Loucy (cell line): Measurements from ENCODE around the gene PKNOX2.

Experiments used
- H2AFZ ChIP-seq: fragments of 200-600 bp; sonication (generic); 2 replicates; pipeline ENCODE4 v1.6.0; 2016; ENCODE audit warnings: antibody characterized with exemption, mild to moderate bottlenecking, low read length, moderate library complexity
- H3F3A ChIP-seq: fragments of 200-600 bp; 2 replicates; pipeline ENCODE4 v1.6.0; 2016; ENCODE audit warnings: antibody characterized with exemption, low read depth, mild to moderate bottlenecking
- H3K27me3 ChIP-seq: fragments of 200-600 bp; sonication (generic); 2 replicates; pipeline ENCODE4 v1.6.1; 2014; ENCODE audit warnings: low read length, mild to moderate bottlenecking; ENCODE audit not compliant: insufficient read depth, poor library complexity, severe bottlenecking
- H3K36me3 ChIP-seq: fragments of 200-600 bp; sonication (generic); 2 replicates; pipeline ENCODE4 v1.6.1; 2016; ENCODE audit warnings: low read length; ENCODE audit not compliant: insufficient read depth
- H3K4me1 ChIP-seq: fragments of 200-600 bp; sonication (generic); 2 replicates; pipeline ENCODE4 v1.5.1; 2014; ENCODE audit warnings: low read length, mild to moderate bottlenecking; ENCODE audit not compliant: insufficient read depth, poor library complexity, severe bottlenecking
- H3K4me2 ChIP-seq: fragments of 200-600 bp; sonication (generic); 2 replicates; pipeline ENCODE4 v1.6.0; 2014; ENCODE audit warnings: antibody characterized with exemption, low read length, low read depth, mild to moderate bottlenecking; ENCODE audit not compliant: poor library complexity, severe bottlenecking
- H3K4me3 ChIP-seq: fragments of 200-600 bp; sonication (generic); 2 replicates; pipeline ENCODE4 v1.5.1; 2014; ENCODE audit warnings: low read length, mild to moderate bottlenecking, mixed read lengths; ENCODE audit not compliant: poor library complexity, severe bottlenecking
- H3K79me2 ChIP-seq: fragments of 200-600 bp; sonication (generic); 2 replicates; pipeline ENCODE4 v1.6.1; 2014; ENCODE audit warnings: low read length; ENCODE audit not compliant: insufficient read depth
- H3K9ac ChIP-seq: fragments of 200-600 bp; sonication (generic); 2 replicates; pipeline ENCODE4 v1.6.0; 2014; ENCODE audit warnings: mild to moderate bottlenecking, low read depth, low read length, moderate library complexity; ENCODE audit not compliant: poor library complexity, severe bottlenecking
- H3K9me2 ChIP-seq: fragments of 200-600 bp; sonication (generic); replicated peaks from 2 replicates; pipeline ENCODE4 v1.6.1; 2016; ENCODE audit warnings: low read depth, low read length, mixed read lengths
- H3K9me3 ChIP-seq: fragments of 200-600 bp; sonication (generic); 2 replicates; pipeline ENCODE4 v1.6.1; 2014; ENCODE audit warnings: mild to moderate bottlenecking, antibody characterized with exemption, low read length, low read depth; ENCODE audit not compliant: insufficient read depth
- H4K20me1 ChIP-seq: fragments of 200-600 bp; sonication (generic); 2 replicates; pipeline ENCODE4 v1.6.0; 2014; ENCODE audit warnings: antibody characterized with exemption, low read length, mild to moderate bottlenecking; ENCODE audit not compliant: insufficient read depth, poor library complexity, severe bottlenecking
- CTCF ChIP-seq: fragments of 200-600 bp; sonication (generic); conservative IDR thresholded peaks from 2 replicates; pipeline ENCODE4 v1.5.1; 2014; ENCODE audit warnings: mild to moderate bottlenecking, antibody characterized with exemption, low read length
- EZH2phosphoT487 ChIP-seq: fragments of 200-600 bp; IDR thresholded peaks from 2 replicates; pipeline ENCODE4 v1.6.1; 2018; ENCODE audit warnings: antibody characterized with exemption, mild to moderate bottlenecking, moderate library complexity, borderline replicate concordance

Gene PKNOX2

GRCh38 chr11:125146232-125146631 is 18.3 kb upstream of the PKNOX2 start:
- Histone ChIP-seq H3K27me3 (no peaks in the 10 kb centered on the region), H3F3A (no peaks in the 10 kb centered on the region), H3K4me3 (no peak overlapping the region), H3K36me3 (no peaks in the 10 kb centered on the region), H3K79me2 (no peaks in the 10 kb centered on the region), H4K20me1 (no peaks in the 10 kb centered on the region), H3K9me2 (no peaks in the 10 kb centered on the region), H3K4me1 (no peaks in the 10 kb centered on the region), H3K9me3 (no peaks in the 10 kb centered on the region), H3K4me2 (no peak overlapping the region), H2AFZ (no peak overlapping the region), H3K9ac (no peak overlapping the region)
- TF ChIP-seq CTCF, result no peak
- no peak for TF ChIP-seq EZH2phosphoT487

DNA sequence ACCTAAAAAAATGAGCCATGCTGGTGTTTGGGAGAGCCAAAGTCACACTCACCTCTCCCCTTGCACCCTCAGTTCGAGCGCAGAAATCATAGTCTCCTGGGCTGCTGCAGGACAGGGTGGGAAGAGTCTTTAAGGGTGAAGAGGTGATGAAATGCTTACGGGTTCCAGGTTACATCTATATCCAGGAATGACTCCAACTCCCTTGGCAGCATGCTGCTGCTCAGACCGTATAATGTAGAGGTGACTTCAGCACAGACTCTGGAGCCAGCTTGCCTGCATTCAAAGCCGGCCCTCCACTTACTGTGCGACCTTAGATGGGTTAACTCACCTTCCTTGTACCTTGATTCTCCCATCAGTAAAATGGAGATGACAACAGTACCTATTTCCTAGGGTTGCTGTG is 17.3 kb upstream of the PKNOX2 start:
- H3F3A ChIP-seq, result no peaks in the 10 kb centered on the region
- no peak overlapping the region for H3K9ac ChIP-seq

GRCh38 chr11:125148011-125148410 is 16.5 kb upstream of the PKNOX2 start:
- H3K9me3 ChIP-seq, result no peaks in the 10 kb centered on the region
- TF ChIP-seq EZH2phosphoT487, result no peak
- TF ChIP-seq CTCF, result no peak
- no peaks in the 10 kb centered on the region for H4K20me1 ChIP-seq
- no peak overlapping the region for H3K9ac ChIP-seq
- no peaks in the 10 kb centered on the region for H3K9me2 ChIP-seq
- no peaks in the 10 kb centered on the region for H3K36me3 ChIP-seq
- H3F3A ChIP-seq, result no peaks in the 10 kb centered on the region
- no peaks in the 10 kb centered on the region for H3K79me2 ChIP-seq
- H2AFZ ChIP-seq, result no peak overlapping the region
- no peak overlapping the region for H3K4me2 ChIP-seq
- no peaks in the 10 kb centered on the region for H3K27me3 ChIP-seq
- H3K4me1 ChIP-seq, result no peaks in the 10 kb centered on the region
- no peak overlapping the region for H3K4me3 ChIP-seq

More for the DNA sequence above, 17.3 kb upstream of the PKNOX2 start:
- Histone ChIP-seq H3K4me1 (no peaks in the 10 kb centered on the region), H3K9me2 (no peaks in the 10 kb centered on the region), H3K36me3 (no peaks in the 10 kb centered on the region), H2AFZ (no peak overlapping the region), H3K4me2 (no peak overlapping the region), H3K27me3 (no peaks in the 10 kb centered on the region), H3K79me2 (no peaks in the 10 kb centered on the region), H3K9me3 (no peaks in the 10 kb centered on the region), H4K20me1 (no peaks in the 10 kb centered on the region), H3K4me3 (no peak overlapping the region)
- TF ChIP-seq EZH2phosphoT487 (no peak), CTCF (no peak)
